Stomach (tissue), 9 donors: Measurements from ENCODE around the gene EPN2. TPM values are rescaled to one million over a fixed set of nuclear protein-coding genes. Genes with fewer than 3 reads are reported as not detected.

Source experiments
- DNase-seq, 2 donors: peaks; one replicate each; pipeline versions ENCODE4 v3.0.0 to v3.0.0-alpha.2; 2013 to 2019
- H3K27ac ChIP-seq, 5 donors: fragments of 200-600 bp in 4 of 5; sonication (generic) in 4 of 5; one replicate each; pipeline ENCODE4 v1.5.1; 2013 to 2019; ENCODE audit warnings: mild to moderate bottlenecking in 1 of 5, moderate library complexity in 1 of 5
- H3K27me3 ChIP-seq, 3 donors: fragments of 200-600 bp; sonication (generic); one replicate each; pipeline ENCODE4 v1.5.1; 2017 to 2019; ENCODE audit warnings: mixed run types in 1 of 3
- H3K36me3 ChIP-seq, 4 donors: fragments of 200-600 bp; sonication (generic); 1 replicate in 3 of 4; 2 replicates in 1 of 4; pipeline ENCODE4 v1.5.1; 2016 to 2019
- H3K4me1 ChIP-seq, 4 donors: fragments of 200-600 bp; sonication (generic); one replicate each; pipeline ENCODE4 v1.5.1; 2016 to 2019
- H3K4me3 ChIP-seq, 4 donors: fragments of 200-600 bp; sonication (generic) in 3 of 4; one replicate each; pipeline ENCODE4 v1.5.1; 2016 to 2019; ENCODE audit warnings: mild to moderate bottlenecking in 1 of 4
- H3K9me3 ChIP-seq, 4 donors: fragments of 200-600 bp; sonication (generic); one replicate each; pipeline ENCODE4 v1.5.1; 2016 to 2019
- EP300 ChIP-seq: sonication (generic); formaldehyde crosslinking; IDR thresholded peaks from one replicate; pipeline ENCODE4 v1.6.1; 2017; ENCODE audit warnings: antibody characterized with exemption
- POLR2A ChIP-seq, 4 donors: fragments of 450-650 bp; IDR thresholded peaks; one replicate each; pipeline ENCODE4 v1.6.1; 2016; ENCODE audit warnings: antibody characterized with exemption in 4 of 4, control low read depth in 2 of 4, mild to moderate bottlenecking in 1 of 4, moderate library complexity in 1 of 4
- POLR2AphosphoS5 ChIP-seq, 3 donors: sonication (generic); formaldehyde crosslinking; IDR thresholded peaks; one replicate each; pipeline ENCODE4 v1.6.1; 2016; ENCODE audit warnings: antibody characterized with exemption in 3 of 3
- WGBS, 5 donors: extraction: QIAGEN DNeasy Blood & Tissue Kit in 3 of 5; methylation state at CpG; one replicate each; pipeline versions ENCODE4 v1.1.5 to v1.1.7; 2013 to 2018; 5-methylcytosine and 5-hydroxymethylcytosine counted together
- intact Hi-C: fragments of 100-400 bp; cut with DNase I; formaldehyde crosslinking; loops from one replicate; pipeline ENCODE4 v1.15.1; 2023; ENCODE audit warnings: low total_unique reads
- polyA plus RNA-seq, 3 donors: library from polyadenylated mRNA; stranded (reverse); fragments of 200-250 nt; gene quantifications; one replicate each; pipeline ENCODE4 v1.2.3, GENCODE V29; 2013
- total RNA-seq, 5 donors: library from RNA; depleted of rRNA; stranded (reverse); fragments of >200 nt; gene quantifications; one replicate each; pipeline versions ENCODE4 v1.1.0 to v1.2.3, GENCODE V29; 2014 to 2016
- TF ChIP-seq, protein P1 (sequence below), 7 experiments: fragments of 450-650 bp in 4 of 7; fragments of 200-600 bp in 3 of 7; sonication (generic) in 3 of 7; IDR thresholded peaks; one replicate each; pipeline ENCODE4 v1.5.1; 2016 to 2019; ENCODE audit warnings: antibody characterized with exemption in 7 of 7, control low read depth in 2 of 7, mild to moderate bottlenecking in 1 of 7
- donor health status: healthy with polysubstance abuse.
- donor health status: Bipolar disorder and iron deficiency.
- donor health status: healthy.

The EPN2 gene
- total and polyA plus RNA-seq, 8 donors: 10.7 to 71.9 (median 25.7) TPM

DNA sequence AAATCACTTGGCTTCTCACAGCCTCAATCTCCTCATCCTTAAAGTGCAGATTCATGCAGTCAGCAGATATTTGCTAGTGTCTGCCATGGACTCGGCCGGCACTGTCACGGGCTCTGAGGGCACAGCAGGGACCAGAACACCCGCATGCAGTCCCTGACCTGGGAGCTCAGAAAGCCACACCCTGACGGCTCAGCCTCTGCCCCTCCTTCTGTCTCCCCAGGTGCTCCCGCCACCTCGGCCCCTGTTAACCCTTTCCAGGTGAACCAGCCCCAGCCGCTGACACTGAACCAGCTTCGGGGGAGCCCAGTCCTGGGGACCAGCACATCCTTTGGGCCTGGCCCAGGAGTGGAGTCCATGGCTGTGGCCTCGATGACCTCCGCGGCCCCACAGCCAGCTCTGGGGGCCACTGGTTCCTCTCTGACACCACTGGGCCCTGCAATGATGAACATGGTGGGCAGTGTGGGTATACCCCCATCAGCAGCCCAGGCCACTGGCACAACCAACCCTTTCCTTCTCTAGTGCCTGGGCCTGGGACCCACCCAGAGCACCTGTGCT lies 96.6 kb downstream of the EPN2 start:
- Histone ChIP-seq H3K27ac (no peak overlapping the region), H3K27me3 (no peaks in the 10 kb centered on the region), H3K4me3 (no peak overlapping the region), H3K36me3 (peaks cover 0 to 55% (median 45%) of the 10 kb centered on the region in 4 donors), H3K4me1 (peaks cover 0 to 17% (median 6%) of the 10 kb centered on the region in 4 donors), H3K9me3 (no peaks in the 10 kb centered on the region)
- WGBS, 5 donors: 79 to 91% (median 82%) methylated on average over 12 of the region's 12 CpGs
- peak in 1 of 2 donors; percentile 22 for DNase-seq
- intact Hi-C loops: no loop called here
- TF ChIP-seq, protein P1, sequence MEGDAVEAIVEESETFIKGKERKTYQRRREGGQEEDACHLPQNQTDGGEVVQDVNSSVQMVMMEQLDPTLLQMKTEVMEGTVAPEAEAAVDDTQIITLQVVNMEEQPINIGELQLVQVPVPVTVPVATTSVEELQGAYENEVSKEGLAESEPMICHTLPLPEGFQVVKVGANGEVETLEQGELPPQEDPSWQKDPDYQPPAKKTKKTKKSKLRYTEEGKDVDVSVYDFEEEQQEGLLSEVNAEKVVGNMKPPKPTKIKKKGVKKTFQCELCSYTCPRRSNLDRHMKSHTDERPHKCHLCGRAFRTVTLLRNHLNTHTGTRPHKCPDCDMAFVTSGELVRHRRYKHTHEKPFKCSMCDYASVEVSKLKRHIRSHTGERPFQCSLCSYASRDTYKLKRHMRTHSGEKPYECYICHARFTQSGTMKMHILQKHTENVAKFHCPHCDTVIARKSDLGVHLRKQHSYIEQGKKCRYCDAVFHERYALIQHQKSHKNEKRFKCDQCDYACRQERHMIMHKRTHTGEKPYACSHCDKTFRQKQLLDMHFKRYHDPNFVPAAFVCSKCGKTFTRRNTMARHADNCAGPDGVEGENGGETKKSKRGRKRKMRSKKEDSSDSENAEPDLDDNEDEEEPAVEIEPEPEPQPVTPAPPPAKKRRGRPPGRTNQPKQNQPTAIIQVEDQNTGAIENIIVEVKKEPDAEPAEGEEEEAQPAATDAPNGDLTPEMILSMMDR (IDR thresholded peaks at IDR 0.05): no peak
- TF ChIP-seq POLR2AphosphoS5 (IDR thresholded peaks at IDR 0.05): no peak
- TF ChIP-seq EP300: no peak
- no peak for TF ChIP-seq POLR2A (IDR thresholded peaks at IDR 0.05)

GRCh38 chr17:19334331-19334730 lies 97.2 kb downstream of the EPN2 start:
- H3K4me3 ChIP-seq: no peak overlapping the region
- no peaks in the 10 kb centered on the region for H3K27me3 ChIP-seq
- intact Hi-C loops: no loop called here
- H3K36me3 ChIP-seq: peaks cover 0 to 50% (median 40%) of the 10 kb centered on the region in 4 donors
- H3K9me3 ChIP-seq: no peaks in the 10 kb centered on the region
- H3K4me1 ChIP-seq: peaks cover 0 to 17% (median 6%) of the 10 kb centered on the region in 4 donors
- H3K27ac ChIP-seq: no peak overlapping the region
- TF ChIP-seq, protein P1 (IDR thresholded peaks at IDR 0.05): no peak
- TF ChIP-seq EP300: no peak
- no peak for TF ChIP-seq POLR2A (IDR thresholded peaks at IDR 0.05)
- TF ChIP-seq POLR2AphosphoS5 (IDR thresholded peaks at IDR 0.05): no peak
- no peak for DNase-seq
- 68 to 91% (median 87%) methylated on average over 6 of the region's 6 CpGs for WGBS, 5 donors

- H3K27ac ChIP-seq: no peak overlapping the region
- no peaks in the 10 kb centered on the region for H3K27me3 ChIP-seq
- peak in 1 of 2 donors; percentile 5 for DNase-seq
- H3K9me3 ChIP-seq: no peaks in the 10 kb centered on the region
- 87 to 92% (median 89%) methylated on average over 12 to 18 of the region's 18 CpGs for WGBS, 5 donors
- H3K4me3 ChIP-seq: no peak overlapping the region
- peaks cover 0 to 35% (median 28%) of the 10 kb centered on the region in 4 donors for H3K36me3 ChIP-seq
- H3K4me1 ChIP-seq: peaks cover 0 to 17% (median 6%) of the 10 kb centered on the region in 4 donors
- no peak for TF ChIP-seq POLR2AphosphoS5 (IDR thresholded peaks at IDR 0.05)
- TF ChIP-seq POLR2A (IDR thresholded peaks at IDR 0.05): no peak
- TF ChIP-seq, protein P1 (IDR thresholded peaks at IDR 0.05): no peak
- no peak for TF ChIP-seq EP300
- intact Hi-C loops: no loop called here
Measured at GRCh38 chr17:19335951-19336631, 98.9 kb downstream of the EPN2 start.

DNA sequence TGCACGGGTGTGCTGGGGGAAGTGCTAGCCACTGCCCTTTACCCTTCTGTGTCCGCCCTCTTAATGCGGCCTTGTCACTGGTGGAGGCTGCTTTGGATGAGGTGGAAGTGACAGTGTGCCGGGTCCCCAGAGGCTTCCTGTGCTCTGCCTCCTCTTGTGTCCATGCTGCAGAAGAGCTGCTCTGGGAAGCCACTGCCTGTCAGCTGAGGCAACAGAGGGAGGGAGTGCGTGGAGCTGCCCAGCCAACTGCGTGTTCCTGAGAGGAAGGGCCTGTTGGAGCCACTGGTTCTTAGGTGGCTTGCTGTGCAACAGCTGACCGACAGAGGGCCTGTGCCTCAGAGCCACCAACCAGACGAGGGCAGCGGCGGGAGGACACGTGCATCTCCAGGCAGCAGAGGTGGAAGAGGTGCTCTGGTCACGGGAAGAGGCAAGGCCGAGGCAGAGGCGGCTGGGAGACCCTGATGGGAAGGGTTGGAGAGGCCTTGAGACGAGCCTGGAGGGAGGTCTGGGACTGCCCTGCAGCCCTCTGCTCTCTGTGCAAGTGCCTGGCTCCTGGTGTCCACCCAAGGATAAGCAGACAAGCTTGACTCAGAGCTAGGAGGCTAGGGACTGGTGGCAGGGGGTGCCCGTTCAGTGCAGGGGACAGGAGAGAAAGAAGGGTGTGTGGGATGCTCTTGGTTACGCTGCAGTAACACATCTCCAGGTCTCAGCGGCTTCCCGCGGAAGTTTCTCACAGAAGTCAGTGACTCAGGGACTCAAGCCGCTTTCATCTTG lies 100.0 kb downstream of the EPN2 start:
- peaks cover 0 to 25% (median 21%) of the 10 kb centered on the region in 4 donors for H3K36me3 ChIP-seq
- no peaks in the 10 kb centered on the region for H3K9me3 ChIP-seq
- DNase-seq: peak; percentile 61 to 84
- H3K4me3 ChIP-seq: no peak overlapping the region
- no peaks in the 10 kb centered on the region for H3K27me3 ChIP-seq
- H3K27ac ChIP-seq: no peak overlapping the region
- intact Hi-C loops: no loop called here
- peaks cover 0 to 21% (median 7%) of the 10 kb centered on the region in 4 donors for H3K4me1 ChIP-seq
- WGBS, 5 donors: 43 to 74% (median 68%) methylated on average over 15 to 21 of the region's 21 CpGs
- TF ChIP-seq POLR2AphosphoS5 (IDR thresholded peaks at IDR 0.05) (no peak), POLR2A (IDR thresholded peaks at IDR 0.05) (no peak), EP300 (no peak)
- TF ChIP-seq, protein P1 (IDR thresholded peaks at IDR 0.05): peak in 3 of 7 experiments; percentile 55 to 72 (median 69)
